ENCODE data around the gene TBX2. TPM values are rescaled to one million over a fixed set of nuclear protein-coding genes. Genes with fewer than 3 reads are reported as not detected.

Gene TBX2
- total RNA-seq, 1 experiment from 2014 or later = not detected

- ChIA-PET CTCF (interaction anchor here (1.0 kb wide), 1 partner anchor 419 kb away, joined by 5 read pairs; no protein-coding TSS in a partner anchor), POLR2A (ENCODE audit: low non-redundant PET) (no interaction called here)
- TF ChIP-seq CTCF (conservative IDR thresholded peaks at IDR 0.05; ENCODE audit: low read depth, low read length) = no peak
- TF ChIP-seq EZH2 (IDR thresholded peaks at IDR 0.05; ENCODE audit: borderline replicate concordance, low read depth, low read length, poor library complexity, severe bottlenecking) = no peak
- H3K9me3 ChIP-seq (ENCODE audit: low read depth, low read length, poor library complexity, severe bottlenecking) = no peaks in the 10 kb centered on the region
- no TSS peak for BruUV-seq (replicated peaks)
- H3K27me3 ChIP-seq (replicated peaks; ENCODE audit: insufficient read depth, low read depth, low read length, poor library complexity) = peaks cover 10% of the 10 kb centered on the region
- H3K4me1 ChIP-seq (ENCODE audit: insufficient read depth, low read length, poor library complexity, severe bottlenecking) = no peaks in the 10 kb centered on the region
- no peak overlapping the region for H3K4me3 ChIP-seq (ENCODE audit: low read depth, low read length, poor library complexity, severe bottlenecking)
- no peak for DNase-seq (ENCODE audit: low spot score)
- no peaks in the 10 kb centered on the region for H3K36me3 ChIP-seq (ENCODE audit: insufficient read depth, low read length, poor library complexity, severe bottlenecking)
- no peak overlapping the region for H3K27ac ChIP-seq (ENCODE audit: low read depth, low read length, poor library complexity, severe bottlenecking)
- intact Hi-C loops (cut with micrococcal nuclease; ENCODE audit: unreplicated experiment) = loop anchor here (5.0 kb wide), 1 partner anchor 668 kb away; no protein-coding TSS in a partner anchor
These were observed 9.2 kb upstream of the TBX2 start for GRCh38 chr17:61390479-61390791.

- Histone ChIP-seq H3K9me3 (ENCODE audit: low read depth, low read length, poor library complexity, severe bottlenecking) (no peaks in the 10 kb centered on the region), H3K36me3 (ENCODE audit: insufficient read depth, low read length, poor library complexity, severe bottlenecking) (no peaks in the 10 kb centered on the region), H3K4me3 (ENCODE audit: low read depth, low read length, poor library complexity, severe bottlenecking) (no peak overlapping the region), H3K27me3 (replicated peaks; ENCODE audit: insufficient read depth, low read depth, low read length, poor library complexity) (peaks cover 23% of the 10 kb centered on the region), H3K27ac (ENCODE audit: low read depth, low read length, poor library complexity, severe bottlenecking) (no peak overlapping the region), H3K4me1 (ENCODE audit: insufficient read depth, low read length, poor library complexity, severe bottlenecking) (no peaks in the 10 kb centered on the region)
- no peak for TF ChIP-seq EZH2 (IDR thresholded peaks at IDR 0.05; ENCODE audit: borderline replicate concordance, low read depth, low read length, poor library complexity, severe bottlenecking)
- no peak for TF ChIP-seq CTCF (conservative IDR thresholded peaks at IDR 0.05; ENCODE audit: low read depth, low read length)
- no peak for DNase-seq (ENCODE audit: low spot score)
- ChIA-PET POLR2A (ENCODE audit: low non-redundant PET) (no interaction called here), CTCF (interaction anchor here (0.7 kb wide), 1 partner anchor 665 kb away, joined by 3 read pairs; no protein-coding TSS in a partner anchor)
- intact Hi-C loops (cut with micrococcal nuclease; ENCODE audit: unreplicated experiment) = loop anchor here (5.0 kb wide), 1 partner anchor 669 kb away; no protein-coding TSS in a partner anchor
- no TSS peak for BruUV-seq (replicated peaks)
These were observed 7.9 kb upstream of the TBX2 start for GRCh38 chr17:61391595-61392291.

GRCh38 chr17:61392679-61393078 lies 7.0 kb upstream of the TBX2 start:
- DNase-seq (ENCODE audit: low spot score) = no peak
- H3K4me1 ChIP-seq (ENCODE audit: insufficient read depth, low read length, poor library complexity, severe bottlenecking) = peaks cover 4% of the 10 kb centered on the region
- H3K27me3 ChIP-seq (replicated peaks; ENCODE audit: insufficient read depth, low read depth, low read length, poor library complexity) = peaks cover 32% of the 10 kb centered on the region
- H3K36me3 ChIP-seq (ENCODE audit: insufficient read depth, low read length, poor library complexity, severe bottlenecking) = no peaks in the 10 kb centered on the region
- intact Hi-C loops (cut with micrococcal nuclease; ENCODE audit: unreplicated experiment) = loop anchor here (5.0 kb wide), 1 partner anchor 670 kb away; no protein-coding TSS in a partner anchor
- TF ChIP-seq EZH2 (IDR thresholded peaks at IDR 0.05; ENCODE audit: borderline replicate concordance, low read depth, low read length, poor library complexity, severe bottlenecking) (no peak), CTCF (conservative IDR thresholded peaks at IDR 0.05; ENCODE audit: low read depth, low read length) (no peak)
- POLR2A ChIA-PET (ENCODE audit: low non-redundant PET) = no interaction called here
- BruUV-seq (replicated peaks) = no TSS peak
- CTCF ChIA-PET = no interaction called here
- H3K9me3 ChIP-seq (ENCODE audit: low read depth, low read length, poor library complexity, severe bottlenecking) = no peaks in the 10 kb centered on the region
- H3K4me3 ChIP-seq (ENCODE audit: low read depth, low read length, poor library complexity, severe bottlenecking) = no peak overlapping the region
- no peak overlapping the region for H3K27ac ChIP-seq (ENCODE audit: low read depth, low read length, poor library complexity, severe bottlenecking)

Data from A673 (cell line).